Activated CD8-positive, alpha-beta memory T cell treated with anti-CD3 and anti-CD28 coated beads, Interleukin-2, amount 10 ng/mL, durations not matched to agents 7 days and 5 days (primary cell): ENCODE data around the gene VMO1. TPM values are rescaled to one million over a fixed set of nuclear protein-coding genes. Genes with fewer than 3 reads are reported as not detected.
A peak's percentile ranks its signal among the peaks of the same experiment; 100 is the strongest.

Experiments used
- ATAC-seq: fragments of 150-1000 bp; cut with Tn5 transposase; one replicate; pipeline ENCODE4 v1.10.0; 2021; ENCODE audit warnings: moderate library complexity
- CTCF ChIA-PET: fragments of 350-600 bp; sonication (Branson Sonifier 250); formaldehyde crosslinking; loops from one replicate; lab custom pipeline; 2021; ENCODE audit warnings: antibody characterized with exemption; lab: Charles Lee
- DNase-seq: peaks from one replicate; pipeline ENCODE4 v3.0.0-alpha.2; 2020
- H3K27ac Mint-ChIP-seq: one replicate; pipeline ENCODE4 v1.8.0; 2021; ENCODE audit warnings: mild to moderate bottlenecking, mixed read lengths
- H3K27me3 Mint-ChIP-seq: one replicate; pipeline ENCODE4 v1.8.0; 2021; ENCODE audit warnings: mixed read lengths
- H3K36me3 Mint-ChIP-seq: one replicate; pipeline ENCODE4 v1.8.0; 2021; ENCODE audit warnings: mild to moderate bottlenecking, mixed read lengths
- H3K4me1 Mint-ChIP-seq: one replicate; pipeline ENCODE4 v1.8.0; 2021; ENCODE audit warnings: mixed read lengths
- H3K4me3 Mint-ChIP-seq: one replicate; pipeline ENCODE4 v1.8.0; 2021; ENCODE audit warnings: mild to moderate bottlenecking, moderate library complexity, mixed read lengths
- H3K9me3 Mint-ChIP-seq: one replicate; pipeline ENCODE4 v1.8.0; 2022; ENCODE audit warnings: low read depth, mixed read lengths
- total RNA-seq, 2 experiments: library from RNA; stranded (reverse); gene quantifications; one replicate each; pipeline ENCODE4 v1.2.3, GENCODE V29; 2021

Gene VMO1
- total RNA-seq, 2 experiments from 2014 or later = 0.37 to 0.50 TPM

GRCh38 chr17:4743898-4744297 lies 42.3 kb downstream of the VMO1 start:
- peaks cover 35% of the 10 kb centered on the region for H3K27me3 Mint-ChIP-seq
- no peak overlapping the region for H3K4me3 Mint-ChIP-seq
- CTCF ChIA-PET = interaction anchor here (1.3 kb wide), 1 partner anchor 42 kb away, joined by 5 read pairs; the partner anchor contains the start of gene VMO1
- no peaks in the 10 kb centered on the region for H3K9me3 Mint-ChIP-seq
- no peaks in the 10 kb centered on the region for H3K36me3 Mint-ChIP-seq
- H3K4me1 Mint-ChIP-seq = peaks cover 27% of the 10 kb centered on the region
- DNase-seq (no peak), ATAC-seq (no peak)
- H3K27ac Mint-ChIP-seq = no peak overlapping the region

- Mint-ChIP-seq H3K36me3 (no peaks in the 10 kb centered on the region), H3K27me3 (peaks cover 36% of the 10 kb centered on the region), H3K4me1 (peaks cover 28% of the 10 kb centered on the region), H3K4me3 (no peak overlapping the region), H3K27ac (no peak overlapping the region), H3K9me3 (no peaks in the 10 kb centered on the region)
- CTCF ChIA-PET = no interaction called here
- ATAC-seq (no peak), DNase-seq (no peak)
Measured at GRCh38 chr17:4743216-4743615, 42.9 kb downstream of the VMO1 start.

GRCh38 chr17:4742629-4743028 lies 43.5 kb downstream of the VMO1 start:
- CTCF ChIA-PET = no interaction called here
- no peaks in the 10 kb centered on the region for H3K9me3 Mint-ChIP-seq
- no peaks in the 10 kb centered on the region for H3K36me3 Mint-ChIP-seq
- ATAC-seq (no peak), DNase-seq (no peak)
- H3K27ac Mint-ChIP-seq = no peak overlapping the region
- H3K4me3 Mint-ChIP-seq = no peak overlapping the region
- H3K27me3 Mint-ChIP-seq = peaks cover 35% of the 10 kb centered on the region
- H3K4me1 Mint-ChIP-seq = peaks cover 22% of the 10 kb centered on the region

DNA sequence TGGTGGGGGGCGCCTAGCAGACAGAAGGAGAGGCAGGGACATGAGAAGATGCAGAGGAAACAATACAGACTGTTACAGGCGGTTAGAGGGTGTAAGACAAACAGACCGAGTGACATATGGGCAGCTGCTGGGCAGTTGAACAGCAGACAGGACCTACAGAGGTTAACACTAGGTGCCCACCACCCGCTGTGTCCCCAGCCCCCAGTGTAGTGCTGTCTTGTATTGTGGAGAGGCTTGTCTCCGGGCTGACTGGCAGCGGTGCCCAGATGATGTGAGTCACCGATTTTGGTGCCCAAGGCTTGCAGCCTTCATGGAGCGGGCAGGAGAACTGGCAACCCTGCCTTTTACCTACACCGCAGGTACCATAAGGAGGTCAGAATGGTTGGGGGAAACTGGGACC lies 44.0 kb downstream of the VMO1 start:
- ATAC-seq (no peak), DNase-seq (no peak)
- no peak overlapping the region for H3K27ac Mint-ChIP-seq
- peaks cover 35% of the 10 kb centered on the region for H3K27me3 Mint-ChIP-seq
- H3K4me3 Mint-ChIP-seq = no peak overlapping the region
- no peaks in the 10 kb centered on the region for H3K36me3 Mint-ChIP-seq
- CTCF ChIA-PET = interaction anchor here (1.2 kb wide), 1 partner anchor 38 kb away, joined by 3 read pairs; no protein-coding TSS in a partner anchor
- H3K4me1 Mint-ChIP-seq = peaks cover 19% of the 10 kb centered on the region
- no peaks in the 10 kb centered on the region for H3K9me3 Mint-ChIP-seq

DNA sequence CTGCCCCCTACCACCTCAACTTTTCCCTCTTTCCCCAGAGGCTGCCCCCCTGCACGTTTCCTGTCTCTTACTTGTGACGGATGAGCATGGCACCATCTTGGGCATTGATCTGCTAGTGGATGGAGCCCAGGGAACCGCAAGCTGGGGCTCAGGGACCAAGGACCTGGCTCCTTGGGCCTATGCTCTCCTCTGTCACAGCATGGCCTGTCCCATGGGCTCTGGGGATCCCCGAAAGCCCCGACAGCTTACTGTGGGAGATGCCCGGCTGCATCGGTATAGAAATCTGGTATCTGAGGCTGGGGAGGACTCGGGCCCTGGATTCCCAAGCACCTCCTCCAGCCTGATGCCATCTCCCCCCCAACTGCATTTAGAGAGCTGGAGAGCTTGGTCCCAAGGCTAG lies 44.6 kb downstream of the VMO1 start:
- H3K9me3 Mint-ChIP-seq = no peaks in the 10 kb centered on the region
- no peak for DNase-seq
- H3K4me1 Mint-ChIP-seq = peaks cover 17% of the 10 kb centered on the region
- H3K36me3 Mint-ChIP-seq = no peaks in the 10 kb centered on the region
- no peak overlapping the region for H3K4me3 Mint-ChIP-seq
- CTCF ChIA-PET = interaction anchor here (1.2 kb wide), 1 partner anchor 38 kb away, joined by 3 read pairs; no protein-coding TSS in a partner anchor
- no peak overlapping the region for H3K27ac Mint-ChIP-seq
- ATAC-seq = no peak
- H3K27me3 Mint-ChIP-seq = peaks cover 32% of the 10 kb centered on the region

DNA sequence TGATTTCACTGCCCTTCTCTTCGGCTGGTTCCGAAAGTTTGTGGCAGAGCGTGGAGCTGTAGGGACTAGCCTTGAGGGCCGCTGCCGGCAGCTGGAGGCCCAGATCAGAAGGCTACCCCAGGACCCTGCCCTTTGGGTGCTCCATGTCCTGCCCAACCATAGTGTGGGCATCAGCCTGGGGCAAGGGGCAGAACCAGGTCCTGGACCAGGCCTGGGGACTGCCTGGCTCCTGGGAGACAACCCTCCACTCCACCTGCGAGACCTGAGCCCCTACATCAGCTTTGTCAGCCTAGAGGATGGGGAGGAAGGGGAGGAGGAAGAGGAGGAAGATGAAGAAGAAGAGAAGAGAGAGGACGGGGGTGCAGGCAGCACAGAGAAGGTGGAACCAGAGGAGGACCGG lies 45.6 kb downstream of the VMO1 start:
- Mint-ChIP-seq H3K4me1 (peaks cover 22% of the 10 kb centered on the region), H3K36me3 (no peaks in the 10 kb centered on the region), H3K27ac (no peak overlapping the region), H3K9me3 (no peaks in the 10 kb centered on the region), H3K4me3 (peak overlapping the region; percentile 60), H3K27me3 (peaks cover 33% of the 10 kb centered on the region)
- DNase-seq (no peak), ATAC-seq (no peak)
- CTCF ChIA-PET = interaction anchor here (1.0 to 1.2 kb wide), 2 partner anchors 39 to 115 kb away, joined by 3 read pairs; no protein-coding TSS in a partner anchor

DNA sequence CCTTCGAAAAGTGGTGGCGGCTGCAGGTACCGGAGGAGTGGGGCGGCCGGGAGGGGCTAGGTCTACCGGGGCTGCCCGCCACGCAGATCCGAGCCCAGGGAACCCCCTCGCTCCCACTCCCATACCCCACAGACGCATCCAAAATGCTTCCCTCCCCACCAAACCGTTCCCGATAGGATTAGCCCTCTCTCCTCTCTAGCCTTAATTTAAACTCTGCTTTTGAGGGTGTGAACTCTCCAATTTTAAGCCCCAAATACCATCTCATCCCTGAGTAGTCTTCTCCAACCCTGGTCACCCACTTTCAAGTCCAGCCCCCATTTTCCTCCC lies 46.2 kb downstream of the VMO1 start:
- Mint-ChIP-seq H3K4me3 (peak overlapping the region; percentile 60), H3K9me3 (no peaks in the 10 kb centered on the region), H3K27ac (no peak overlapping the region), H3K4me1 (peaks cover 20% of the 10 kb centered on the region), H3K36me3 (no peaks in the 10 kb centered on the region), H3K27me3 (peaks cover 30% of the 10 kb centered on the region)
- CTCF ChIA-PET = interaction anchor here (1.0 kb wide), 1 partner anchor 114 kb away, joined by 3 read pairs; no protein-coding TSS in a partner anchor
- DNase-seq = no peak
- no peak for ATAC-seq

DNA sequence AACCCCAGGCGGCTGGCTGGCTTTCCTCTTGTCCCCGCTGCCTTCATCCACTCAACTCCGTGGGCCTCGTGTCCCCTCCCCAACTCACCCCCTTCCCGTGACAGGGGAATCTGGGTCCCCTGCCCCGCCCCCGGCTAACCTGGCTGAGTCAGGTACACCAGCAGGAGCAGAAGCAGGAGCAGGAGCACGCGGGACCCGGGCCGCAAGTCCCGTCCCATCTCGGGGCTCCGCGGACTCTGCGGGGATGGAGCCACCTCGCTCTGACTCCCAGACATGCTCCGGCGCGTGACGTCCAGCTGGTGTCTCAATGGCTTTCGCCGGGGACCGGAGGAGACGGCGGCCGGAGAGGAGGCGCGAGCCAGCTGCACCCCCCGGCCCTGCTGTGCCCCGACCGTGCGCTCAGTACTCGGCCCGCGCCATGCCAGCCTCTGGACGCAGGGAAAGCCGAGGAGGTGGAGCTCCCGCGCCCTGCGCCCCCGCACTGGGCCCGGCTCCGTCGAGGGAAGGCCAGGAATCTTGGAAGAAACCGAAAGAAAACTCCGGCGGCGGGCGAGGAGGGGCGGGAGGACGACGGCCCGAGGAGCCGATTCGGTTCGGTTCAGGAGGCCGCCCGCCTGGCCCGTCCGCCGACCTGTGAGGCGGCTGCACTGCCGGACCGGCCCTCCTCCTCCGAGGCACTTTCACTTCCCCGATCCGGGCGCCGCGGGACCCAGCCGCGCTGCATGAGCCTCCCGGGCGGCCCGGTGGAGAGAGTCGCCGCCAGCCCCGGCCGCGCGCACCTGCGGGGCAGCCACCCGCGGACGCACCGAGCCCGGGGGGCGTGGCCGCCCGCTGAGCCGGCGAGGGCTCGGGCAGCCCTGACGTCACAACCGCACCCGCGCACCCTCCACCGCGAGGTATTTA lies 46.8 kb downstream of the VMO1 start, which contains the start of the genes CXCL16 and ZMYND15:
Gene CXCL16 (minus strand): TSS at position 807 of the 903 bp plus-strand sequence. CDS start 589 bp downstream, at position 218.
Gene ZMYND15 (plus strand): TSS at position 712 of the 903 bp plus-strand sequence. CDS start 716 bp downstream, outside the sequence.
- ATAC-seq (peak; percentile 75), DNase-seq (peak; percentile 57)
- no peak within 1 kb of the TSS for H3K27ac Mint-ChIP-seq
- peaks cover 20% of the 10 kb centered on the region for H3K4me1 Mint-ChIP-seq
- H3K9me3 Mint-ChIP-seq = no peaks in the 10 kb centered on the region
- peaks cover 30% of the 10 kb centered on the region for H3K27me3 Mint-ChIP-seq
- CTCF ChIA-PET = interaction anchor here (0.9 to 2.5 kb wide), 3 partner anchors 24 to 33 kb away, joined by 3 to 5 read pairs (median 3); no protein-coding TSS in a partner anchor
- no peaks in the 10 kb centered on the region for H3K36me3 Mint-ChIP-seq
- H3K4me3 Mint-ChIP-seq = peak within 1 kb of the TSS; percentile 71

GRCh38 chr17:4738136-4739121 lies 47.7 kb downstream of the VMO1 start:
- Mint-ChIP-seq H3K4me3 (peak overlapping the region; percentile 71), H3K36me3 (peaks cover 1% of the 10 kb centered on the region), H3K9me3 (no peaks in the 10 kb centered on the region), H3K27me3 (peaks cover 30% of the 10 kb centered on the region), H3K4me1 (peaks cover 23% of the 10 kb centered on the region), H3K27ac (no peak overlapping the region)
- DNase-seq = no peak
- ATAC-seq = peak; percentile 20
- CTCF ChIA-PET = interaction anchor here (0.7 to 2.5 kb wide), 5 partner anchors 9 to 32 kb away, joined by 3 to 5 read pairs (median 3); partner anchors contain the start of gene ARRB2

DNA sequence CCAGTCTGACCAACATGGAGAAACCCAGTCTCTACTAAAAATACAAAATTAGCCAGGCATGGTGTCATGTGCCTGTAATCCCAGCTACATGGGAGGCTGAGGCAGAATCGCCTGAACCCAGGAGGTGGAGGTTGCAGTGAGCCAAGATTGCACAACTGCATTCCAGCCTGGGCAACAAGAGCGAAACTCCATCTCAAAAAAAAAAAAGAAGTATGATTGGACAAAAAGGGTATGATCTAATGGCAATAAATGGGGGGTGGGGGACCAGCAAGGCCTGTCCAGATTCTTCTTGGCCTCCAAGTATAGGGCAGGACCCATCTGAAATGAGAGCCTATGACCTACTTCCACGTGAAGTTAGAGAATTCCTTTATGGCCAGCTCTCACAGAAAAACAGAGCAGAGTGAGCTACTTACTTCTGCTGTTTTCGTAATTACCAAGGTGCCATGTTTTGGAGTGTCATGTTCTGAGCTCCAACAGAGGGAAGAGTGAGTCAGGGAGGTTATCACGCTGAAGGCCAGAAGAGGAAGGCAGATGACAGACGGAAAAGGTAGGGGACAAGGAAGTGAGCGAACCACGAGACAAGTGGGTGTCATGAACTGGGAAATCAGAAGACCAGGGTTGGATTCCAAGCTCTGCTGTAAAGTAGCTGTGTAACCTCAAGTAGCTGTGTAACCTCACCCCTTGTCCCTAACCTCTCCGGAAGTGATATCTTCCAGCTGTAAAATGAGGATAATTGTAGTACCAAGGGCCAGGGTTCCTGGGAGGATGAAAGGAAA lies 50.1 kb downstream of the VMO1 start:
- peaks cover 1% of the 10 kb centered on the region for H3K36me3 Mint-ChIP-seq
- CTCF ChIA-PET = interaction anchor here (0.6 to 1.8 kb wide), 2 partner anchors 54 to 538 kb away, joined by 3 to 12 read pairs; no protein-coding TSS in a partner anchor
- no peaks in the 10 kb centered on the region for H3K9me3 Mint-ChIP-seq
- ATAC-seq (no peak), DNase-seq (no peak)
- peaks cover 41% of the 10 kb centered on the region for H3K4me1 Mint-ChIP-seq
- peak overlapping the region; percentile 13 for H3K27ac Mint-ChIP-seq
- peaks cover 25% of the 10 kb centered on the region for H3K27me3 Mint-ChIP-seq
- no peak overlapping the region for H3K4me3 Mint-ChIP-seq
